Measurements from ENCODE around the gene NR2C2. TPM values are rescaled to one million over a fixed set of nuclear protein-coding genes. Genes with fewer than 3 reads are reported as not detected.

NR2C2 gene
- total and polyA plus RNA-seq, 9 of the 15 experiments (the other 6 are each of a cell fraction or from before 2014, with no cell fraction given): 6.1 to 33.0 (median 14.6) TPM

GRCh38 chr3:14947100-14947885 lies at the start of gene NR2C2 (continued):
- TF ChIP-seq RBFOX2 (IDR thresholded peaks at IDR 0.05; ENCODE audit: low read depth, low read length) (peak; percentile 83), NR2C2 (CRISPR knock-in tag; IDR thresholded peaks at IDR 0.05) (peak; percentile 95), NR2C2 (tag; IDR thresholded peaks at IDR 0.05) (no peak), GATAD2B (IDR thresholded peaks at IDR 0.05; ENCODE audit: borderline replicate concordance) (peak; percentile 30; the same call in 1 of the 2 replicates), ELF2 (CRISPR knock-in tag; IDR thresholded peaks at IDR 0.05) (peak; percentile 39; the same call in 1 of the 2 replicates), FOS (IDR thresholded peaks at IDR 0.05; ENCODE audit: extremely low read depth, insufficient read length) (peak; percentile 18), ILF3 (IDR thresholded peaks at IDR 0.05; ENCODE audit: borderline replicate concordance) (peak; percentile 41; the same call in 1 of the 2 replicates), HMG20A (CRISPR knock-in tag; conservative IDR thresholded peaks at IDR 0.05) (no peak), CGGBP1 (CRISPR knock-in tag; IDR thresholded peaks at IDR 0.05) (peak; percentile 56; the same call in 1 of the 2 replicates), ZNF436 (CRISPR knock-in tag; IDR thresholded peaks at IDR 0.05) (peak; percentile 41; the same call in 1 of the 2 replicates), GTF2E2 (tag; IDR thresholded peaks at IDR 0.05) (no peak; the same call in 1 of the 2 replicates), GABPB1 (CRISPR knock-in tag; IDR thresholded peaks at IDR 0.05) (0 out of 2 replicates have a peak, but pooled peaks have one; percentile 16), ZFPM2 (CRISPR knock-in tag; IDR thresholded peaks at IDR 0.05) (no peak), ZNF175 (CRISPR knock-in tag; IDR thresholded peaks at IDR 0.05; ENCODE audit: low read depth) (no peak), ILK (tag; IDR thresholded peaks at IDR 0.05; ENCODE audit: borderline replicate concordance, low read depth) (no peak), FOXP1 (CRISPR knock-in tag; IDR thresholded peaks at IDR 0.05) (peak; percentile 63; the same call in 1 of the 2 replicates), MTA2 (IDR thresholded peaks at IDR 0.05; ENCODE audit: low read depth) (peak; percentile 24; the same call in 1 of the 2 replicates), POLR2B (IDR thresholded peaks at IDR 0.05; ENCODE audit: low read depth, partially characterized antibody) (peak; percentile 81), HEY1 (CRISPR knock-in tag; IDR thresholded peaks at IDR 0.05; ENCODE audit: borderline replicate concordance) (no peak), KAT2B (IDR thresholded peaks at IDR 0.05; ENCODE audit: low read depth, low read length) (no peak), POLR2A (conservative IDR thresholded peaks at IDR 0.05) (peak; percentile 87), HNRNPL (IDR thresholded peaks at IDR 0.05; ENCODE audit: low read depth, low read length) (peak; percentile 10; the same call in 1 of the 2 replicates), E2F3 (CRISPR knock-in tag; IDR thresholded peaks at IDR 0.05) (0 out of 2 replicates have a peak, but pooled peaks have one; percentile 50), YY1 (IDR thresholded peaks at IDR 0.05; ENCODE audit: borderline replicate concordance in 1 of 3, control insufficient read depth in 1 of 3, extremely low read depth in 1 of 3, insufficient read depth in 3 of 3, insufficient read length in 1 of 3, insufficient replicate concordance in 2 of 3, low read depth in 1 of 3, low read length in 2 of 3) (peak in 2 of 3 experiments; percentile 69 to 76), THAP12 (CRISPR knock-in tag; IDR thresholded peaks at IDR 0.05) (peak; percentile 75; the same call in 1 of the 2 replicates), CAMTA2 (CRISPR knock-in tag; conservative IDR thresholded peaks at IDR 0.05) (0 out of 2 replicates have a peak, but pooled peaks have one; percentile 16), PHF8 (IDR thresholded peaks at IDR 0.05; ENCODE audit: borderline replicate concordance, low read length) (peak; percentile 89)
